Epidermal melanocyte (primary cell): ENCODE measurements around the gene IL3.
A peak's percentile ranks its signal among the peaks of the same experiment; 100 is the strongest.

Experiments used
- DNase-seq: peaks from one replicate; pipeline ENCODE4 v3.0.0; 2011; ENCODE audit warnings: low spot score; ENCODE audit not compliant: insufficient read length

IL3 gene

DNA sequence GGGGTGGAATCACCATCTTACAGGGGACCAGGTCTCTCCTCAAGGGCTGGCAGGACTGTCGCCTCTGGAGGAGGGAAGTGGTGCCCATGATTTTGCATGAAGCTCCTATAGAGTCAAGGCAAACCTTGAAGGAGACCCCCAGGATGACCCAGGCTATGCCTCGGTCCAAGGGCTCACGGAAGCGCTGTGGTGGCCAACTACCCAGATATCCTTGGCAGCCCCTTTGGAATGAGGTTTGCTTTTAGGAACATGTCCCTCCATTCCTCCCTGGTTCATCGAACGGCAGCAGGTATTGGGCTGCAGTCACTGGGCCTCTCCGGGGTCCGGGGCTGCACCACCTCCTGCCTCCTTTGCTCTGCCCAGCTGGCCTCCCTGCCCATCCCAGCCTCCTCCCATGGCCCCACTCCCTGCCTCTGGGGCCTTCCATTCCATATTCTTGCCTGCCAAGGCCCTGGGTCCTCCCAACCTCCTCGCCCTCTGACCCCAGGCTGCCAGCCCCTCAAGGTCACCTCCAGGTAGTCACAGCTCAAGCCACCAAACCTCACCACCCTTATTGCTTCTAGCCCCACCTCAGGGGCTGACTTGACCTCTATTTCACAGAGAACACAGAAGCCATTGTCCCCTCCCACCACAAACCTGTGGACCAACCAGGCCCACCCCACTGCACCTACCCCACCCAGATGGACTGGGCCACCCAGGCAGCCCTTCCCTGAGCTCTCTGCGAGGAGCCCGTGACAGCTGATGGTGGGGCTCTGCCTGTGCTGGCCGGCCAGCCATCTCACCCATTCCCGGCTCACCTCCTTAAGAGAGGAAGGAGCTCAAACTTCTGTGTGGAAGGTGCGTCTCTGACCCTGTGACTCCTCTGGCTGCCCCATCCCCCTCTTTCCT is 3.6 kb upstream of the IL3 start:
- DNase-seq = no peak

DNA sequence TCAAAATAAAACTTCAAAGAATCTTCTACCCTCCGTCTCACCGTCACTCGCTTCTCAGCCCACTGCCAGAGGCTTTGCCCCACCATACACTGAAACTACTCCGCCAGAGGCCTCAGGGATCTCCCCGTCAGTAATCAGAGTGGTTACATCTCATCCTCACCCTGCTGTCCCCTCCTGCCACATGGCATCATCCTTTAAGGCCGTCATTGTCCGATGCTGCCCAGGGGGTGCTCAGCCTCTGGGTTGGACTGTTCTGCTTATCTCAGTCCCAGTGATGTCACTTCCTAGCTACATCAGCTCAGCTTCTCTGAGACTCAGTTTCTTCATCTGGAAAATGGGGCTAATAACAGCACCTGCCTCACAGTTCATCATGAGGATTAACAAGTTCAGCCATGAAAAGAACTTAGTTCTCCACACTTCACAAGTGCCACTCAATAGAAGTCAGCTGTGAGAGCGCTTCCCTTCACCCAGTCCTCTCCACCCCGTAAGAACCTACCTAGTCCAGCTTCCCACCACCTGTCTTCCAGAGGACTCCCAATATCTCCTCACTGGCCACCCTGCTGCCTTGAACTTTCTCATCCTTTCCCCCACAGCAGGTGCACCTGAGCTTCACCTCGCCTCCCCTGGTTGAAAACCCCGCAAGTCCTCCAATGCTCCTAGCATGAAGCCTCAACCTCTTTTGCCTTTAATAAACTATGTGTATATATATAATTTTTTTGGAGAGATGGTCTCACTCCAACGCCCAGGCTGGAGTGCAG is 2.8 kb upstream of the IL3 start:
- DNase-seq = no peak

DNA sequence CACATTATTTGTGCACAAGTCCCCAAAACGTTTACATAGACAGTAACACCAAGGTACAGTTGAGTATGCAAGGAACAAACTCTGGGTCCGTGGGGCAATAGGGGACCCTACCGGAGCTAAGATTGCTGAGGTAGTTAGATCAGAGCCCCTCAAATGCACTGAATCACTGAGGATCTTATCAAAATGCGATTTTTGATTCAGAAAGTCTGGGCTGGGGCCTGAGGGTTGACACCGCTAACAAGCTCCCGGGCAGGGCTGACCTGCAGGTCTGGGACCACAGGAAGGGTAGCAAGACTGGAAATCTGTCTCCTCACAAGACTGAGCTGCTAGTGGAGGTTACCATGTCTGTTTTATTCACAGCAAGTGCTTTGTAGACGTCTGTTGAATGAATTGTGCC is 1.8 kb upstream of the IL3 start:
- no peak for DNase-seq

DNA sequence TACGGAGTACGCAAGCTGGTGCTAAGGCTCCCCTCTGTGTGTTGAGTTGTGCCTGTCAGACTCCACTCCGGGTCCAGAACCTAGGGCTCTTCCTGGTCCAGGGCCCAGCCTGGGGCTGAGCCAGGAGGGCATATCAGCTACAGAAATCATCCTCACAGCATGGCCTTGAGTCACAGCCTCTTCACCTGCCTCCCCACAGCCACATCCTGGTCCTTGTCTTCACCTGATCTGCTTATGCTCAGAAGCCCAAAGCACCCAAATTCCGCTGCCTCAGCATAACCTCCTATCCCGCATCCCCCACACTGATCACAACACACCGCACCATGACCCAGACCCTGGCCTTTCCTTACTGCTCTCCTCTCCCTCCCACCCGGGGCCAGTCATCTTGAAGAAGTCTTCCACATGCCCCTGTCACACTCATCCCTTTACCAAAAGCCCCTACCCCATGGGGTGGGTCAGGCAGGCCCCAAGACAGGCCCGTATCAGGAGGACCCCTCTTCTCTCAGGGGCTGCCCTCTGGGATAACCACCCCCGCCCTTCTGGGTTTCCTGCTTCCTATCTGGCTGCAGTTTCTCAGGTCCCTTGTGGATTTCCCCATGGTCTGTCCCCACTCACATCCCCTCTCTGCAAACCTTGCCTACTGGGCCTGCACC is 1.3 kb upstream of the IL3 start:
- DNase-seq = no peak

DNA sequence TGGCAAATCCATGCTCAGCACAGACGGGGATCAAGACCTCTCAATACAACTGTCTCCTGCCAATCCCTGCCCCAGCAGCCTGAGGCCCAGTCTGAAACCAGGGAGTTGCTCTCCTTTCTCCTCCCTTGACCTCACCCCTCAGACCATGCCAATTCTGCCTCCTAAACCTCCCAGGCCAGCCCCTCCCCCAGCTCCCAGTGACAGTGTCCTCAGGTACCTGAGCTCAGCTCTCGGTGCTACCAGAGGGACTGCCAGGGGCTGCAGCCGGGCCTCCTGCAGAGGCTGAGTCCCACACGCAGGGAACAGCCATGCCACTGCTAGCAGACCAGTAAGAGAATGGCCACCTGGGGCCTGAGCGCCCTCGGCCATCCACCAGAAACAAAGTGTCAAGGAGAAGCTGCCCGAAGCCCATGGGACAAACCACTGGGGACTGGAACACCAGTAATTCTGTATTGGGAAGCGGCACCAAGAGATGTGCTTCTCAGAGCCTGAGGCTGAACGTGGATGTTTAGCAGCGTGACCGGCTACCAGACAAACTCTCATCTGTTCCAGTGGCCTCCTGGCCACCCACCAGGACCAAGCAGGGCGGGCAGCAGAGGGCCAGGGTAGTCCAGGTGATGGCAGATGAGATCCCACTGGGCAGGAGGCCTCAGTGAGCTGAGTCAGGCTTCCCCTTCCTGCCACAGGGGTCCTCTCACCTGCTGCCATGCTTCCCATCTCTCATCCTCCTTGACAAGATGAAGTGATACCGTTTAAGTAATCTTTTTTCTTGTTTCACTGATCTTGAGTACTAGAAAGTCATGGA is 557 bp upstream of the IL3 start:
- no peak for DNase-seq

DNA sequence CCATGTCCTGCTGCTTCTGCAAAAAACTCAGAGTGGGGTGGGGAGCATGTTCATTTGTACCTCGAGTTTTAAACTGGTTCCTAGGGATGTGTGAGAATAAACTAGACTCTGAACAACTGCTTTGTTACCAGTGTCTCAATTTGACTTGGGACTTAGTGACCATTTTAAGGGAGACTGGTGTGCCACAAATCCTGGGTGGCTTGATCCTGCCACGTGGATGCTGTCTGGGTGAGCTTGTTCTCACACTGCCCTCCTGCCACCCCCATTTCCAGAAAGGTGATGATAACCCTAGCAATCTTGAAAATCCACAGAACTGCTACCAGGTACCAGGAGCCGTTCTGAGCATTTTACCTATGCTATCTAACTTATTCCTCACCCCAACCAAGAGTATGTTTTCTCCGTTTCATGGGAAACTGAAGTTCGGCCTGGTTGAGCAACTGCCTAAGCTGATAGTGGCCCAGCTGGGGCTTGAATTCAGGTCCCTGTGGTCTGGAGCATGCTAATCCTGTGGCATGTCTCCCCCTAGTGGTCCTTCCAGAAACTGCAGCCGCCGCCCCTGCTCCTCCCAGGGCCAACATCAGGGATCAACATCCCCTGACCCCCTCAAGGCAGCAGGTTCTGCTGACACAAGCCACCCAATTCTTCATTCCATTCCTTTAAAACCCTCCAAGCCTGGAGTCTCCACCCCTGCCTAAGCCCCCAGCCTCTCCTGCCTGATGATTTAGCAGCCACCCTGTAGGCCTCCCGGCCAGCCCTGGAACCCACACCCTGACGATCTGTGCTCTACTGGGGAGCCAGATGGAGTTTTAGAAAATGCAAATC is 2.8 kb downstream of the IL3 start:
- peak; percentile 78 for DNase-seq

DNA sequence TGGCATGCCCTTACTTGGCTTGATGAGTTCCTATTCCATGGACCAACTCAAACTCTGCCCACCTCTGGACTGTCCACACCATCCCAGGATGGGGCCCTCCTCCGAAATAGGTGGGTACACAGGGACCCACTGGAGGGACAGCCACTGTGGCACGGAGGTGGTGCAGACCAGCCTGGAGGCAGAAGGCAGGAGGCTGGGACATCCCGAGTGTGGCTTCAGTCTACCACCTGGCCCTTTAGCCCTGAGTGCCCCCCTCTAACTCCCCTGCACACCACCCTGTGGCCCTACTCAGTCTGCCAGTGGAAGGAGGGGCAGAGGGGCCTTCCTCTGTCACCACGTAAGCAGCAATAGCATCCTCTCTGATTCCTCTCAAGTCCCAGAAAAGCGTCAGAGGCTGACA is 3.7 kb downstream of the IL3 start:
- no peak for DNase-seq

DNA sequence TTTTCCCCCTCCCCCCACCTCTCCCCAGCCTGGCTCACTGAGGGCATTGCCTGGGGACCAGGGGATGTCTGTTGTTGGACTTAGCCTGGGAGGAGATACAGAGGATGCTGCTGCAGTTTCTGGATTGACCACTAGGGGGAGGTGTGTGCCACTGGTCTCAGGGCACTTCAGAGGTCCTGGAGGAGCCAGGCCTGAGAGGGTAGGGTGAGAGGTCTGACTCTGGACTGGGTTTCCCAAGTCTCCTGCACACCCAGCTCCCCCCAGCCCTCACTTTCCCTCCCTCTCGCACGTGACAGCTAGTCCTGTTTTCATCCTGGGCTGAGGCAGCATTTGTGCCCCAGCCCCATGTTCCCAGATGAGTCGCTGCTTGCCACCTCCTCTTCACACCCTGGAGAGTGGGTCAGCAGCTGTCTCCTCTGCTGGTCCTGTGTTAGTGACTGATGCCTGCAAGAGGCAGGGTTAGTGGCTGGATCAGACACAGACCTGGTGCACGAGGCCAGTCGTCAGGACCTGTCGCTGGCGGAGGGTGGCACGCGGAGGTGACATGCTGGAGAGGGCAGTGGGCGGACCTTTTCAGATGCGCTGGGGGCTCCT is 4.4 kb downstream of the IL3 start:
- DNase-seq = peak; percentile 64

DNA sequence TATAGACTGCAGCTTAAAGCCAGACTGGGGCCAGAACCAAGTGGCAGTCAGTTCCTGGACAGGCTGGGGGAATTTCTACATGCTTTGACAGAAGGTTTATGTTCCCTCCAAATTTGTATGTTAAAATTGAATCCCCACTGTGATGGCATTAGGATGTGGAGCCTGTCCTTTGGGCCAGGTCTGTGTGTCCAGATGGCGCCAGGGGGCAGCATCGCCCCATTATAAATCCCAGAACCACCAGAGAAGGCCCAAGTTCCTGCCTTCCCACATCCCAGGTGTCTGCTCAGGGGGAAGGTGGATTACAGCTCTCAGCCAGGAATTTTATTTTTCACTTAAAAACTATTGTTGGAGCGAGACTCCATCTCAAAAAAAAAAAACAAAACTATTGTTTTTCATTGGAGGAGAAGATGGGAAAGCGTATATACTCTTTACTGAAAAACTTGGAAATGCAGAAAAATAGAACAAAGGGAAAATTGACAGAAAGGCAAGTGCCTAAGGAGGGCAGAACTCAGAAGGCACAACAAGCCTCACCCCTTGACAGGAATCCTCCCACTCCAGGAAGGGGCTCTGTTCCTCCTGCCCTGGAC is 5.0 kb downstream of the IL3 start:
- DNase-seq = peak; percentile 37

DNA sequence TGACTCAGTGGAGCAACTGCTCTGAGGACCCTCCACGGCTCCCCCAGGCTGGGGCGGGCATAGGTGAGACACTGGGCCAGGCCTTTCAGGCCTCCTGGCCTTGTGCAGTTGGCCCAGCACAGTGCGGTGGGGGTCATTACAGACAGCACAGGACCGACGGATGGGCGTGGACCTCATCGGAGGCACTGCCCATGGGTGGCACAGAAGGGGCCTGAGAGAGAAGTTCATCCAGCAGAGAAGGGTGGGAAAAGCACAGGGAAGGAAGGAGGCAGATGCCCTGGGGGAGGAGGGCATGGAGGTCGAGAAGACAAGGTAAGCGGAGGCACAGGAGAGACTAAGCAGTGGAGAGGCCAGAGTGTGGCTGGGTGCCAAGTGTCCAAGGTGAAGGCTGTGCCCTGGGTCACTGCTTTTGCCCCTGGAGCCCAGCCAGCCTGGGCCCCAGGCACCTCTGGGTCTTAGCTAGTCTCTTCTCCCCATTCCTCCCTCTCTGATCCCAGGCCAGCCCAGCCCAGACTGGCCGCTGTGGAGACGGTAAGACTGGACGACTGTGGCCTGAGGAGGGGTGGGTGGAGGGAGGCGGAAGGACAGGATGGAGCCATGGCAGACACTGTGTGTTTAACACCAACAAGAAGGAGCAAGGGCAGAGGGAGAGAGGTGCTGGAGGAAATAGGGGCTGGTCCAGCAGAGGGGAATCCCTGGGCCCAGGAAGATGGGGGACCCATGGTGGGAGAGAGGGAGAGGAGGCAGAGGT is 5.7 kb downstream of the IL3 start:
- no peak for DNase-seq

DNA sequence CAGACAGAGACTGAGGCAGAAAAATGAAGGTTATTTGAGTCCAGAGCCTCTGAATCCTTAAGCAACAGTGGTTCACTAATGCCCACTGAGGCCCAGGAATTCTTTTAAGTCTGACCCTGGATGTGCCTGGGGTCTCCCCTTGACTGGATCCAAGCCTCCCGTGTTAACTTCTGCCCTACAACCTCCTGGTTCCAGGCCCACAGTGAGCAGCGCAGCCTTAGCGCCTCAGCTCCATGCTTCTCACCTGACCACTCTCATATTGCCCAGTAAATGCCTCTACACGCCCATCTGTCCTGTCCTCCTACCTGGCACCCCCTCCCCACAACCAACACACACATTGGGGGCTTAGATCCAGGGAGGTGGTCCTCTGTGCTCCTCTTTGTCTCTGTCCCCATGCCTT is 6.4 kb downstream of the IL3 start:
- no peak for DNase-seq

DNA sequence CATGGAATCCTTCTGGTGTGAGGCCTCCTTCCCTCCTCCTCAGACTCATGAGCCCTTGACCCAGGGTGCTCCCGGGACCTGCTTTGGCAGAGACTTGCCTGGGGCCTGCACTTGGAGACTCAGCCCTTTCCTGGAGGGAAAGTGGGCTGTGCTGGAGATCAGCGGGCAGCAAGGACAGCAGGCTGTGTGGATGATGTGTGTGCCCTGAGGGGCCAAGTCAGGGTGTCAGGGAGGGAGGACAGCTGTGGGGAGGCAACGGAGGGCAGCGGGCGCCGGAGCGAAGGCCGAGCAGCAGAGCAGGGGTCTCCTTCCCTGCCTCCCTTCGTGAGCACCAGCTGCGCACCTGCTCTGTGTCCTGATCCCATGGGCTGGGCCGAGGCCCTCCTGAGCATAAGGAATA is 7.0 kb downstream of the IL3 start:
- no peak for DNase-seq

DNA sequence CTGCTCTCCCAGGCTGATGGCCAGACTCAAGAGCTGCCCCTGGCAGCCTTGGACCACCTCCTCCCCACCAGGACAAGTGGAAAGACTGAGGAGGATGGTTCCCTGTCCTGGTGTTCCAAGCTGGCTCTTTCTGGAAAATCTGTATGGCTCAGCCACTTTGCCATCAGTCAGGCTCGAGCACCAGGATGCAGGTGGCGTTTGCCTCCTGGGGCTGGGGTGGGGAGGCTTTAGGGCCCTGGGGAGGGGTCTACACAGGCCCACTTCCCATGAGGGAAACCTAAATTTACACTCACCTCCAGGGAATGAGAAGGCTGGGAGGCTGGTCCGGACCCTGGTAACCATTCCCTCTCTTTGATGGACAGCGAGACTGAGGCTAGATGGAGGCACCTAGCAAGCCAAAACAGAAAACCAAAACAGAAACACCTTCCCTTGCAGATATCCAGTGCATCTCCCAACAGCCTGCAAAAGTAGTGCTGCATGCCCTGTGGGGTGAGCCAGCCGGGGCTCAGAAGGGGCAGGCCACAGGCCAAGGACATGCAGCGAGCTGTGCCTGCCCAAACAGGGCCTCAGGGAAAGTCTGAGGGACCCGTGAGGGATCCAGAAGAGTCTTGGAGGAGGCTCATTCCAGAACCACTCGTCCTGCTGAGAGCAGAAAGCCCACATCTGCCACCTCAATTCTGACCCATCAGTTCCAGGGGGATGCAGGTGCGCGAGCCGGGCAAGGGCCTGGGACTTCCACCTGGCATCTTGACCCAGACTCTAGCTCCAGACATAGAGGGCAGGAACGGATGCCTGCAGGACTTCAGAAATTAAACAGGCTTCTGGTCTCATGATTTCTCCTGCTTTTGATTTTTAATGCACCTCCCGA is 7.7 kb downstream of the IL3 start:
- DNase-seq = no peak

DNA sequence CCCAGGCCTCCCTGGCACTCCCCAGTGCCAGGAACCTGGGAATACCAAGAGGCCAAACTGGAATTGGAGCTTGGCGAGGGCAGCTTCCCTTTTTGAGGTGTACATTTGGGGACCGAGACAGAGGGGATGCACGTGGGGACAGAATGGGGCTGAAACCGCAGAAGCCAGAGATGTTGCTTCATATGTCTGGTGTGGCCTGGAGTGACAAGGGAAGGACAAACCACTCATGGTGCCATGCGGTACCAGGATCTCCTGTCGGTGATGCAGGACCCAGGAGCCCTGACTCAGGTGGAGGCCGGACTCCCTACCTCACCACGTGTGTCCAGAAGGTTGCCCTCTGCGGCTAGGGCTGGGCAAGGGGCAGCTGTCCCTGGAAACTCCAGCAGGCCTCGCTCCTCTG is 9.1 kb downstream of the IL3 start:
- DNase-seq = no peak

DNA sequence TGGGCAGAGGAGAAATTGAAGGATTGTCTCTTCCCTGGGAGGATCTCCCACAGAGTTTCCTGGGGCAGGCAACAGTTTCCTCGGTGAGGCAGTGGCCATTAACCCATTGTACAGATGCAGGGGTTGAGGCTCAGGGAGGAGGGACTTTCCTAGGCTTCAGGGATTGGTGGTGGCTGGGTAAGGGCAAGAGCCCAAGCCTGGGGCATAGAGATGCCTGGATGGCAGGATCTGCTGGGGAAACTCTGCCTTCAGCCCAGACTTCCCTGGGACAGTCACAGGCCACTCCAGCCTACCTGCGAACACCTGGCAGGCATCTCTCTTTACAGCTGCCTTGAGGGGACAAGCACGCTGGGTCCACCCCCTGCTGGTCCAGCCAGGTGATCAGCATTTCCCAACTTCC is 9.5 kb downstream of the IL3 start:
- no peak for DNase-seq

DNA sequence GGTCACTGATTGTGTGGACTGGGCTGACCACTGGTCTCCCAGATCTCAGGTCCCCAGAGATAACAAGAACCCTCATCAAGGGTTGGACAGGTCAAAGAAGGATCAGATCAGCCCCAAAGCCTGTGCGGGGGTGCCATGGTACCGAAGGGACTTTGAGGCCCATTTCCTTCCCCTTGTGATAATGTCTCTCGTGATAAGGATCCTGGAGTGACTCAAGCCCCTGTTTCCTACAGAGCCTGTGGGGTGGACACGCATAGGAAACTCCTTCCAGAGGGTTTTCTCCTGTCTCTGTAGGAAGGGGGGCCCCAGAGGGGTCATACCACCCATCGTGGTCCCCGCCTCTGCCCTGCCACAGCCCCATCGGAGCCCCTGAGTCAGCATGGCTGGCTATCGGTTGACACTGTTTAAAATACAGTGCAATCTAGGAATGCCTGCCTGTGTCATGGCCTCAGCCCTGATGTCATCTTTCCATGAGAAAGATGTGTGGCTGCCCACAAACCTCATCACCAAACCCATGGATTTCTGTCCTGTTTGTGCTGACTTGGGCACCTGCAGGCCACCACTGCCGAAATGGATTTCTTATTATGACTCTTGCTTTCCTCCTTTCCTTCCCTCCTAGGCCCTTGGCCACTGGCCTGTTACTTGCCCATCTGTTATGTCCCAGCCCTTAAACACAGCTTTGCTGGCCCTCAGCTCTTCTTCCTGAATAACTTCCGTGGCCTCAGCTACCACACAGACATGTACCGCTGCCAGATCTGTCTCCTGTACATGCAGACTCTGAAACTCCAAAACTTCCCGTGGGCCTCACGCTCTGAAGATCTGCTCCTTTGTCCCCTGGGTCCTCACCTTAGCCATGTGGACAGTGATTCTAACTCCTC is 10.2 kb downstream of the IL3 start:
- DNase-seq = no peak

DNA sequence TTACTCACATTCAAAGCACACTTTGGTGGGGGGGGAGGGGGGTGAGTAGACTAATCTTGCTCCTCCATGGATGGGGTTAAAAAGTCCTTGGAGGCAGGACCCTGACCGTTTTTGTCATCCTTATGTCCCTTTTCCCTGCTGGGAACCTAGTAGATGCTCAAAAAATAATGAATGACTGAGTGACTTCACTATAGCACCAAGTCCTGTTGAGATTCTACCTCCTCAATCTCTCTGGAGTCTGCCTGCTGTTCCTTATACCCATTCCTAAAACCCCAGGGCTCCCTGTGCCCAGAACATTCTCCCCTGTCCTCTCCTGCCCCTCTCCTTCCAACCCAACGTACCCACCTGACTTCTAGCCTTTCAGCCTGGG is 10.9 kb downstream of the IL3 start:
- no peak for DNase-seq
